Lower leg skin (tissue), 3 donors: ENCODE results near the gene C2CD2L.

Experiments used
- POLR2A ChIP-seq, 2 donors: fragments of 450-650 bp; IDR thresholded peaks; one replicate each; pipeline ENCODE4 v1.6.1; 2016 to 2017; ENCODE audit warnings: antibody characterized with exemption in 2 of 2, mild to moderate bottlenecking in 1 of 2, moderate library complexity in 1 of 2
- TF ChIP-seq, protein P1 (sequence below), 3 donors: fragments of 450-650 bp; IDR thresholded peaks; one replicate each; pipeline ENCODE4 v1.5.1; 2016; ENCODE audit warnings: antibody characterized with exemption in 3 of 3, mild to moderate bottlenecking in 3 of 3, moderate library complexity in 2 of 3

- TF ChIP-seq, protein P1, sequence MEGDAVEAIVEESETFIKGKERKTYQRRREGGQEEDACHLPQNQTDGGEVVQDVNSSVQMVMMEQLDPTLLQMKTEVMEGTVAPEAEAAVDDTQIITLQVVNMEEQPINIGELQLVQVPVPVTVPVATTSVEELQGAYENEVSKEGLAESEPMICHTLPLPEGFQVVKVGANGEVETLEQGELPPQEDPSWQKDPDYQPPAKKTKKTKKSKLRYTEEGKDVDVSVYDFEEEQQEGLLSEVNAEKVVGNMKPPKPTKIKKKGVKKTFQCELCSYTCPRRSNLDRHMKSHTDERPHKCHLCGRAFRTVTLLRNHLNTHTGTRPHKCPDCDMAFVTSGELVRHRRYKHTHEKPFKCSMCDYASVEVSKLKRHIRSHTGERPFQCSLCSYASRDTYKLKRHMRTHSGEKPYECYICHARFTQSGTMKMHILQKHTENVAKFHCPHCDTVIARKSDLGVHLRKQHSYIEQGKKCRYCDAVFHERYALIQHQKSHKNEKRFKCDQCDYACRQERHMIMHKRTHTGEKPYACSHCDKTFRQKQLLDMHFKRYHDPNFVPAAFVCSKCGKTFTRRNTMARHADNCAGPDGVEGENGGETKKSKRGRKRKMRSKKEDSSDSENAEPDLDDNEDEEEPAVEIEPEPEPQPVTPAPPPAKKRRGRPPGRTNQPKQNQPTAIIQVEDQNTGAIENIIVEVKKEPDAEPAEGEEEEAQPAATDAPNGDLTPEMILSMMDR (IDR thresholded peaks at IDR 0.05), result no peak
- TF ChIP-seq POLR2A (IDR thresholded peaks at IDR 0.05), result no peak
Measured at GRCh38 chr11:119062779-119063178, 44.4 kb upstream of the C2CD2L start.
